ENCODE data around the gene TPSD1.
"Not testable (repeated sequence)": the region's sequence is repeated elsewhere in the genome, so short reads cannot be mapped to it uniquely, and the experiment has no call there.

TPSD1 gene

DNA sequence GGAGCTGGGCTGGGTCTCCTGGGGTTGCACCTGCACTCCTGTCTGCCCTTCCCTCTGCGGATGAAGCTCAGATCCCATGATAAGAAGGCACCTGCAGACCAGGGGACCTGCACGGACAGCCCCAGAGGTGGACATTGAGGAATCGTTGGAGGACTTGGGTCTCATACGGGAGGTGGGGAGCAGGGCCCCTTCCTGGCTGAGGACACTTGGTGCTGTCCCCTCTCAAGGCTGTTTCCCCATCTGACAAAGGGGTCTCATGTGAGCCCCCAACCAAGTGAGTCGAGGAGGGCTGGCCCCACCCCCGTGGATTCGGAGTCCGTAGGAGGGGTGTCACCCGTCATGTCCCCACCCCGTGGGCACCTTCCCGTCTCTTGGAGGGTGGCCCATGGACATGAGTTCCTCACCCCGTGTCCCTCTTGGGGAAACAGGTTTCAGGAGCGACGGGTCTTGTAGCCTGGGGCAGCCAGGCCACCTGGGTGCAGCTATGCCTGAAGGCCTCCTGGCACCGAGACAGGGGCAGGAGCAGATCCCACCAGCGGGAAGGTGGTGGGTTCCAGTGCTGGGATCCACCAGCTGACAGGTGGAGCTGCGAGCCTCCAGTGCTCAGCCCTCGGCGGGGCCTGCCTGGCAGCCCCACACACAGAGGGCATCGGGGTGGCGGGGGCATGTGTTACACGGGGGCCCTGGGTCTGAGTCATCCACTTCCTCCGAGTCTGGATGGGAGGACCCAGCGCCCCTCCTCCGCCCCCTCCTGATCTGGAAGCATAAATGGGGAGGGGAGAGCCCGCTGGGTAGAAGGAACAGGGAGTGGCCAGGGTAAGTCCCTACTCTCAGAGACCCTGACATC, at the start of gene TPSD1:
TSS of gene TPSD1 (plus strand) at position 794 of the 847 bp plus-strand sequence. CDS start 212 bp downstream, outside the sequence.
- DNase-seq = not testable (repeated sequence)

- no peak for DNase-seq
Observed at GRCh38 chr16:1206326-1206725, 49.5 kb upstream of the TPSD1 start.

DNA sequence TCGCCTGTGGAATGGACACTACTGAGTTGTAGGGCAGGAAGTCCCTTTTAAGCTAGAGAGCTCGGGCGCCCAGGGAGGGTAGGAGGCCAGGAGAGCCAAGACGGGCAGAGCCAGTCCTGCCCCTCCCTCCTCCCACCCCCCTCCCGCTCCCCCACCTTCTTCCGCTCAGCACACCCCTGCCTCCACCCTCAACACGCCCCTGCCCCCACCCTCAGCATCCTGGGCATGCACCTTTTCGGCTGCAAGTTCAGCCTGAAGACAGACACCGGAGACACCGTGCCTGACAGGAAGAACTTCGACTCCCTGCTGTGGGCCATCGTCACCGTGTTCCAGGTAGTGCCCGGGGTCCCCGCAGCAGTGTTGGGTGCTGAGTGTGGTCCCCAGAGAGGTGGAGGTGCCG, 49.1 kb upstream of the TPSD1 start:
- no peak for DNase-seq

- DNase-seq = no peak
Observed at GRCh38 chr16:1208239-1208830, 47.5 kb upstream of the TPSD1 start.

GRCh38 chr16:1209081-1209480, 46.8 kb upstream of the TPSD1 start:
- DNase-seq = no peak

GRCh38 chr16:1210461-1210860, 45.4 kb upstream of the TPSD1 start:
- DNase-seq = no peak

DNA sequence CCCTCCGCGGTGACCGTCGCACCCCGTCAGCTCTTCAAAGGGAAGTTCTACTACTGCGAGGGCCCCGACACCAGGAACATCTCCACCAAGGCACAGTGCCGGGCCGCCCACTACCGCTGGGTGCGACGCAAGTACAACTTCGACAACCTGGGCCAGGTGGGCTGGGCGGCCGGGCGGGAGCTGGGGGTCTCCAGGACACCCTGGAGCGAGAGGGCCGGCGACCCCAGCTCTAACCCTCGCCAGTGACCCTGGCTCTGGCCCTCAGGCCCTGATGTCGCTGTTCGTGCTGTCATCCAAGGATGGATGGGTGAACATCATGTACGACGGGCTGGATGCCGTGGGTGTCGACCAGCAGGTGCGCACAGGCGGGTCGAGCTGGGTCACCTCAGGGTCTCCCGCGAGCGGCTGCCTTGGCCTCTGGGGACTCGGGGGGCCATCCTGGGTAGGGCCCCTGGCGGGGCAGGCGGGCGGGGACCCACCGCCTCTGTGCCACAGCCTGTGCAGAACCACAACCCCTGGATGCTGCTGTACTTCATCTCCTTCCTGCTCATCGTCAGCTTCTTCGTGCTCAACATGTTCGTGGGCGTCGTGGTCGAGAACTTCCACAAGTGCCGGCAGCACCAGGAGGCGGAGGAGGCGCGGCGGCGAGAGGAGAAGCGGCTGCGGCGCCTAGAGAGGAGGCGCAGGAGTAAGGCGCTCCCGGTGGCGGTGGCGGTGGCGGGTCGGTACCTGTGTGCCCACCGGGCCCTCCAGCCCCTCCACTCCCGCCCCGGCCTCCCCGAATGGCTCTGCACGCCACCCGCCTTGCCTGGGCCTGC, 44.2 kb upstream of the TPSD1 start:
- no peak for DNase-seq

GRCh38 chr16:1212616-1213194, 43.2 kb upstream of the TPSD1 start:
- no peak for DNase-seq

DNA sequence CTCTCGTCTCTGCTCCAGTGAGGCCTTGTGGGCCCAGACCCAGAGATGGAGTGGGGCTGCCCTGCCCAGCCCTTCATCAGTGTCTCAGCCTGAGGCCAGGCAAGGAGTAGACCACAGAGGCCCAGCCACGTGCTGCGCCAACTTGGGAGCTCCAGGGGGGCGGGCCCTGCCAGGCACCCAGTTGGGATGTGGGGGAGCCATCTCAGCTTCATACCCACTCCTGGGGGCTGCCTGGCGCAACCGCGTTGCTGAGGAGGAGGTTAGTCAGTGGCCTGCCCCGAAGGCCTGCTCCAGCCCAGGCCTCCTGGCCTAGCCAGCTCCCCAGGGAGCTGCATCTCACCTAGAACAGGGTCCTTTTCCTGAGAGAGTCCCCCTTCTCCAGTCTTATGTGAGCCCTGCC, 42.6 kb upstream of the TPSD1 start:
- DNase-seq = no peak

GRCh38 chr16:1213796-1214372, 42.0 kb upstream of the TPSD1 start:
- DNase-seq = no peak

DNA sequence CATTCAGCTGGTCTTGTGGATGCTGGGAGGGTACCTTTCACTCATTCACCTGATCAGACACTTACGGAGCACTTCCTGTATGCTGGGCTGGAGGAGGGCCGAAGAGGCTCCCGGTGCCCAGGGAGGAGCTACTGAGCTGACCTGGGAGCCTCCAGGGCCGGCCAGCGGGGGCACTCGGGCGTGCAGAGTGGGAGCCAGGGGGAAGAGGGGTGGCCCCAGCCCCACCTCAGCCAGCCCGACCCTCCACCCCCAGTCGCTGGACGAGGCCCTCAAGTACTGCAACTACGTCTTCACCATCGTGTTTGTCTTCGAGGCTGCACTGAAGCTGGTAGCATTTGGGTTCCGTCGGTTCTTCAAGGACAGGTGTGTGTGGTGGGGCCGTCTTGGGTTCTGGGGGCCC, 41.1 kb upstream of the TPSD1 start:
- no peak for DNase-seq

GRCh38 chr16:1215574-1216295, 40.1 kb upstream of the TPSD1 start:
- no peak for DNase-seq

DNA sequence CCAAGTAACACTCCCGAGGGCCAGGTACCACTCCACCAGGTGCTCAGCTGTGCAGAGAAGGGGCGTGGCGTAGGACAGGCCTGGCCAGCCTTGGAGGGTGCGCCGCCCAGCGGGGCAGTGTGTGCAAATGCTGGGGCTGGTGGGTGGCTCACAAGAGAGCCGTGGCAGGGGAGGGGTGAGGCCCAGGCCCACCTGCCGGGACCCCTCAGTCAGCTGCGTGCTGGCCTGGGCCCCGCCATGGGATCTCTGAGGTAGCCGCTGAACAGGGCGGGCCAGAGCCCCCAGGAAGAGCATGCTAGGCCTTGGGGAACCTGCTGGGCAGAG, 39.6 kb upstream of the TPSD1 start:
- no peak for DNase-seq

- DNase-seq = no peak
Observed at GRCh38 chr16:1216681-1217400, 39.0 kb upstream of the TPSD1 start.

- DNase-seq = no peak
Observed at GRCh38 chr16:1217526-1217925, 38.3 kb upstream of the TPSD1 start.

DNA sequence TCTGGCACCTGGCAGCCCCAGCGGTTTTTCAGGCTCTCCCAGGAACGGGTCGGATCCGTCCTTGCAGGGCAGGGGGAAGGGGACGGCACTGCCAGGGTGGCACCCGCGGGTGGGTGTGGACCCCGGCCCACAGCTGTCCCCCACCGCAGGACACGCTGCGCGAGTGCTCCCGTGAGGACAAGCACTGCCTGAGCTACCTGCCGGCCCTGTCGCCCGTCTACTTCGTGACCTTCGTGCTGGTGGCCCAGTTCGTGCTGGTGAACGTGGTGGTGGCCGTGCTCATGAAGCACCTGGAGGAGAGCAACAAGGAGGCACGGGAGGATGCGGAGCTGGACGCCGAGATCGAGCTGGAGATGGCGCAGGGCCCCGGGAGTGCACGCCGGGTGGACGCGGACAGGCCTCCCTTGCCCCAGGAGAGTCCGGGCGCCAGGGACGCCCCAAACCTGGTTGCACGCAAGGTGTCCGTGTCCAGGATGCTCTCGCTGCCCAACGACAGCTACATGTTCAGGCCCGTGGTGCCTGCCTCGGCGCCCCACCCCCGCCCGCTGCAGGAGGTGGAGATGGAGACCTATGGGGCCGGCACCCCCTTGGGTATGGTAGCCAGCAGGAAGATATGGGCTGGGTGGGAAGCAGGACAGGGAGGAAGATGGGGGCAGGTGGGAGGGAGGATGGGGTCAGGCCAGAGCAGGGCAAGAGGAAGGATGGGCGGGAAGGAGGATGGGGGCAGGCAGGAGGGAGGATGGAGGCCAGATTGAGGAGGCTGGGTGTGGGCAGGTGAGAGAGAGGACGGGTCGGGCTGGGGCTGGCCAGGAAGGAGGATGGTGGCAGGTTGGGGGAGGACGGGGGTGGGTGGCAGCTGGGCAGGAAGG, 37.6 kb upstream of the TPSD1 start:
- DNase-seq = no peak

- DNase-seq = no peak
Observed at GRCh38 chr16:1218930-1219611, 36.8 kb upstream of the TPSD1 start.

DNA sequence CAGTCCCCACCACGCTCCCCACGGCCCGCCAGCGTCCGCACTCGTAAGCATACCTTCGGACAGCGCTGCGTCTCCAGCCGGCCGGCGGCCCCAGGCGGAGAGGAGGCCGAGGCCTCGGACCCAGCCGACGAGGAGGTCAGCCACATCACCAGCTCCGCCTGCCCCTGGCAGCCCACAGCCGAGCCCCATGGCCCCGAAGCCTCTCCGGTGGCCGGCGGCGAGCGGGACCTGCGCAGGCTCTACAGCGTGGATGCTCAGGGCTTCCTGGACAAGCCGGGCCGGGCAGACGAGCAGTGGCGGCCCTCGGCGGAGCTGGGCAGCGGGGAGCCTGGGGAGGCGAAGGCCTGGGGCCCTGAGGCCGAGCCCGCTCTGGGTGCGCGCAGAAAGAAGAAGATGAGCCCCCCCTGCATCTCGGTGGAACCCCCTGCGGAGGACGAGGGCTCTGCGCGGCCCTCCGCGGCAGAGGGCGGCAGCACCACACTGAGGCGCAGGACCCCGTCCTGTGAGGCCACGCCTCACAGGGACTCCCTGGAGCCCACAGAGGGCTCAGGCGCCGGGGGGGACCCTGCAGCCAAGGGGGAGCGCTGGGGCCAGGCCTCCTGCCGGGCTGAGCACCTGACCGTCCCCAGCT, 35.7 kb upstream of the TPSD1 start:
- DNase-seq = no peak

DNA sequence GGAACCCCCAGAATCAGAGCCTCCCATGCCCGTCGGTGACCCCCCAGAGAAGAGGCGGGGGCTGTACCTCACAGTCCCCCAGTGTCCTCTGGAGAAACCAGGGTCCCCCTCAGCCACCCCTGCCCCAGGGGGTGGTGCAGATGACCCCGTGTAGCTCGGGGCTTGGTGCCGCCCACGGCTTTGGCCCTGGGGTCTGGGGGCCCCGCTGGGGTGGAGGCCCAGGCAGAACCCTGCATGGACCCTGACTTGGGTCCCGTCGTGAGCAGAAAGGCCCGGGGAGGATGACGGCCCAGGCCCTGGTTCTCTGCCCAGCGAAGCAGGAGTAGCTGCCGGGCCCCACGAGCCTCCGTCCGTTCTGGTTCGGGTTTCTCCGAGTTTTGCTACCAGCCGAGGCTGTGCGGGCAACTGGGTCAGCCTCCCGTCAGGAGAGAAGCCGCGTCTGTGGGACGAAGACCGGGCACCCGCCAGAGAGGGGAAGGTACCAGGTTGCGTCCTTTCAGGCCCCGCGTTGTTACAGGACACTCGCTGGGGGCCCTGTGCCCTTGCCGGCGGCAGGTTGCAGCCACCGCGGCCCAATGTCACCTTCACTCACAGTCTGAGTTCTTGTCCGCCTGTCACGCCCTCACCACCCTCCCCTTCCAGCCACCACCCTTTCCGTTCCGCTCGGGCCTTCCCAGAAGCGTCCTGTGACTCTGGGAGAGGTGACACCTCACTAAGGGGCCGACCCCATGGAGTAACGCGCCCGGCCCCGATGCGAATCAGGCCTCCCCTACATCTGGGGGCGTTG, 34.8 kb upstream of the TPSD1 start:
- DNase-seq = no peak

Data from eye (tissue), 1 donor.